Left lung (tissue), 10 donors: ENCODE measurements around the gene OR9K2. TPM values are rescaled to one million over a fixed set of nuclear protein-coding genes. Genes with fewer than 3 reads are reported as not detected.

Source experiments
- ATAC-seq: fragments of 200-7000 bp; cut with Tn5 transposase; one replicate; pipeline ENCODE4 v1.9.1; 2020; ENCODE audit warnings: moderate library complexity
- DNase-seq, 4 donors: peaks; one replicate each; pipeline ENCODE4 v3.0.0-alpha.2; 2013 to 2020
- H3K27ac ChIP-seq, 2 donors: fragments of 200-600 bp; sonication (generic) in 1 of 2; one replicate each; pipeline versions ENCODE4 v1.5.0 to v1.8.0; 2020 to 2021
- H3K27me3 ChIP-seq, 2 donors: fragments of 200-600 bp; sonication (generic) in 1 of 2; one replicate each; pipeline versions ENCODE4 v1.5.0 to v1.8.0; 2020 to 2021
- H3K36me3 ChIP-seq, 2 donors: fragments of 200-600 bp; sonication (generic) in 1 of 2; one replicate each; pipeline versions ENCODE4 v1.5.0 to v1.8.0; 2020 to 2021
- H3K4me1 ChIP-seq, 2 donors: fragments of 200-600 bp; one replicate each; pipeline ENCODE4 v1.8.0; 2021
- H3K4me3 ChIP-seq, 2 donors: fragments of 200-600 bp; sonication (generic) in 1 of 2; one replicate each; pipeline versions ENCODE4 v1.5.0 to v1.8.0; 2020 to 2021; ENCODE audit warnings: mild to moderate bottlenecking in 1 of 2
- H3K9me3 ChIP-seq, 2 donors: fragments of 200-600 bp; sonication (generic) in 1 of 2; one replicate each; pipeline versions ENCODE4 v1.5.0 to v1.8.0; 2020 to 2021
- intact Hi-C, 2 donors: fragments of 100-400 bp; cut with DNase I; formaldehyde crosslinking; loops; one replicate each; pipeline versions ENCODE4 v1.11.2 to v1.14.2; 2022
- polyA plus RNA-seq, 6 donors: library from polyadenylated mRNA; unstranded; fragments of 120-200 nt; gene quantifications; one replicate each; pipeline ENCODE4 v1.2.1, GENCODE V29; 2013; ENCODE audit not compliant: insufficient read length in 6 of 6
- total RNA-seq, 2 donors: library from RNA; stranded (reverse); fragmentation: NEBNext Ultra II Directional; extraction: Animal tissue kit (Norgen Biotek cat#: 25700); gene quantifications; one replicate each; pipeline ENCODE4 v1.2.1, GENCODE V29; 2021
- TF ChIP-seq, protein P1 (sequence below), 2 donors: fragments of 200-600 bp; sonication (generic) in 1 of 2; IDR thresholded peaks; one replicate each; pipeline versions ENCODE4 v1.5.0 to v1.8.0; 2021; ENCODE audit warnings: antibody characterized with exemption in 2 of 2
- donor health status: DM: no; HTN: yes; CAD: no.
- donor health status: DM: no; HTN: no; CAD: no.

The OR9K2 gene
- total and polyA plus RNA-seq, 8 donors, result not detected

DNA sequence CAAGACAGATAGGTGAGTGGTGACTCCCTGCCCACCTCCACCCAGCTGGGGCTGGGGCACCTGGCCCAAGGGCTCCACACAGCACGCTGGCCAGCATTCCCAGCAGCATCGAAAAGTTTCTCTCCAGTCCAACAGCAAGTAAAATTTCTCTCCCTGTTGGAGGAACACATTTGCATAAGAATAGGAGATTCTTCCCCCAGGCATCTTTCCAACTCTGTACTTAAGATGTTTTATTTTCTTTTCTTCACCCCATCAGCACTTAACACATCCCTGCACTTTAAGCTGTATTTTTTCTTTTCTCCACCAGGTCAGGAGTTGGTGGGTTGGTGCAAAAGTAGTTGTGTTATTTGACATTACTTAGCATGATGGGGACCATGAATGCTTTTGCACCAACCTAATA lies 47.2 kb downstream of the OR9K2 start:
- DNase-seq (no peak), ATAC-seq (no peak)
- intact Hi-C loops, result no loop called here
- Histone ChIP-seq H3K27me3 (no peaks in the 10 kb centered on the region), H3K4me1 (no peaks in the 10 kb centered on the region), H3K9me3 (no peaks in the 10 kb centered on the region), H3K27ac (no peak overlapping the region), H3K4me3 (no peak overlapping the region), H3K36me3 (no peaks in the 10 kb centered on the region)
- TF ChIP-seq, protein P1, sequence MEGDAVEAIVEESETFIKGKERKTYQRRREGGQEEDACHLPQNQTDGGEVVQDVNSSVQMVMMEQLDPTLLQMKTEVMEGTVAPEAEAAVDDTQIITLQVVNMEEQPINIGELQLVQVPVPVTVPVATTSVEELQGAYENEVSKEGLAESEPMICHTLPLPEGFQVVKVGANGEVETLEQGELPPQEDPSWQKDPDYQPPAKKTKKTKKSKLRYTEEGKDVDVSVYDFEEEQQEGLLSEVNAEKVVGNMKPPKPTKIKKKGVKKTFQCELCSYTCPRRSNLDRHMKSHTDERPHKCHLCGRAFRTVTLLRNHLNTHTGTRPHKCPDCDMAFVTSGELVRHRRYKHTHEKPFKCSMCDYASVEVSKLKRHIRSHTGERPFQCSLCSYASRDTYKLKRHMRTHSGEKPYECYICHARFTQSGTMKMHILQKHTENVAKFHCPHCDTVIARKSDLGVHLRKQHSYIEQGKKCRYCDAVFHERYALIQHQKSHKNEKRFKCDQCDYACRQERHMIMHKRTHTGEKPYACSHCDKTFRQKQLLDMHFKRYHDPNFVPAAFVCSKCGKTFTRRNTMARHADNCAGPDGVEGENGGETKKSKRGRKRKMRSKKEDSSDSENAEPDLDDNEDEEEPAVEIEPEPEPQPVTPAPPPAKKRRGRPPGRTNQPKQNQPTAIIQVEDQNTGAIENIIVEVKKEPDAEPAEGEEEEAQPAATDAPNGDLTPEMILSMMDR (IDR thresholded peaks at IDR 0.05), result no peak

Other genes starting within 250 kb of the OR9K2 start
- gene TESPA1, start 141.6 kb upstream of the OR9K2 start, total RNA-seq, result 1 to 10 TPM; 1.2 to 3.2 TPM
- 1 to 10 TPM in 3 of 6 donors, under 1 TPM in 3; 0.67 to 1.5 (median 1.0) TPM for gene TESPA1, start 141.6 kb upstream of the OR9K2 start, polyA plus RNA-seq
- gene NEUROD4, start 106.4 kb upstream of the OR9K2 start, total RNA-seq, result not detected
- under 1 TPM in 2 of 6 donors, not detected in 4; 0.04 TPM for gene NEUROD4, start 106.4 kb upstream of the OR9K2 start, polyA plus RNA-seq
- gene OR10A7, start 94.6 kb downstream of the OR9K2 start, total RNA-seq, result not detected
- gene OR10A7, start 94.6 kb downstream of the OR9K2 start, polyA plus RNA-seq, result not detected
- not detected for gene OR6C74, start 118.2 kb downstream of the OR9K2 start, total RNA-seq
- gene OR6C74, start 118.2 kb downstream of the OR9K2 start, polyA plus RNA-seq, result not detected
- not detected for gene OR6C6, start 170.2 kb downstream of the OR9K2 start, total RNA-seq
- under 1 TPM in 1 of 6 donors, not detected in 5; 0.18 TPM for gene OR6C6, start 170.2 kb downstream of the OR9K2 start, polyA plus RNA-seq
- not detected for gene OR6C1, start 187.9 kb downstream of the OR9K2 start, total RNA-seq
- not detected for gene OR6C1, start 187.9 kb downstream of the OR9K2 start, polyA plus RNA-seq
- gene OR6C3, start 204.3 kb downstream of the OR9K2 start, total RNA-seq, result not detected
- not detected for gene OR6C3, start 204.3 kb downstream of the OR9K2 start, polyA plus RNA-seq
- not detected for gene OR6C75, start 236.6 kb downstream of the OR9K2 start, total RNA-seq
- gene OR6C75, start 236.6 kb downstream of the OR9K2 start, polyA plus RNA-seq, result under 1 TPM in 4 of 6 donors, not detected in 2; 0.05 to 0.13 (median 0.11) TPM